ENCODE data around the gene HSP90AB1. TPM values are rescaled to one million over a fixed set of nuclear protein-coding genes. Genes with fewer than 3 reads are reported as not detected.
A peak's percentile ranks its signal among the peaks of the same experiment; 100 is the strongest.

HSP90AB1 gene
- total and polyA plus RNA-seq, 9 of the 15 experiments (the other 6 are each of a cell fraction or from before 2014, with no cell fraction given) = 1,780 to 3,358 (median 2,262) TPM

DNA sequence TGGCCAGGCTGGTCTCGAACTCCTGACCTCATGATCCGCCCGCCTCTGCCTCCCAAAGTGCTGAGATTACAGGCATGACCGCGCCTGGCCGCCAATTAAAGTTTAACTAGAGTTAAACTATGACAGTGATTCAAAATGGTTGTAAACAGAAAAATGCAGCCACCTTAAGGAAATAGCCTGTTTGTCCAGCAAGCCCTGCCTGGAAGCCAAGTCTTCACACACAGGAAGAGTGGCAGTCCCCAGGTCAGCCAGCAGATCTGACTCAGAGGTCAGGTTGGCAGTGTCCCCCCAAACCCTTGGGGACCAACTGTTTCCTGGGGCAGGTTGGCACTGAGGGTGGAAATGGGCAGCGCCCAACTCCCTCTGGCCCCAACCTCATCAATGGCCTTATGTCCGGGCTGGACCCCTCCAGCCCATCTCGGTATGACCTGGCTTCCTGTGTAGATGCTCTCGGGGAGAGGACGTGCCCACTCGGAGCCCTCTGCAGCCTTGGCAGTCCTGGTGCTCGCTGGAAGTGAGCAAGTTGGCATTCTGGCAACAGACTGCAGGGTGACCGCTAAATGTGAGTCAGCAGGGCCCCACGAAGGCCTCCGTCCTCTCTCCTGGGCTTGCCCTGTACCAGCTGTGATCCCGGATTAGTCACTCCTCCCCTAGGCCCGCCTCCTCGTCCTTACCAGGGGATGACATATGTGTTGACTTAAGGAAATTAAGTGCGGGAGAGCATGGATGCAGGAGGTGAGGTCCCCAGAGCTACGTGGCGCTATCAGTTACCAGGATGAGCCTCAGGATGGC is 9.7 kb upstream of the HSP90AB1 start (continued):
- TF ChIP-seq POLR2AphosphoS5 (IDR thresholded peaks at IDR 0.05; ENCODE audit: control insufficient read depth, insufficient read depth, low read depth, low read length) = 0 out of 2 replicates have a peak, but pooled peaks have one; percentile 10

- H3K9ac ChIP-seq (ENCODE audit: insufficient read depth in 1 of 2, low read depth in 2 of 2, low read length in 2 of 2) = peak overlapping the region; percentile 55 to 91
- H2AFZ ChIP-seq (ENCODE audit: low read depth, low read length) = peak overlapping the region; percentile 94
- H3K79me2 ChIP-seq (ENCODE audit: control insufficient read depth, insufficient read depth, low read length) = no peaks in the 10 kb centered on the region
- H3K9me3 ChIP-seq (replicated peaks; ENCODE audit: control insufficient read depth, insufficient read depth, low read depth, low read length) = no peaks in the 10 kb centered on the region
- ATAC-seq = peak; percentile 95
- FAIRE-seq = peak; percentile 37
- in situ Hi-C loops (cut with MboI) (loop anchor here (5.0 kb wide), 1 partner anchor 66 kb away; no protein-coding TSS in a partner anchor), intact Hi-C loops (cut with micrococcal nuclease) (loop anchor here (1.0 to 2.0 kb wide), 4 partner anchors 8 to 142 kb away; no protein-coding TSS in a partner anchor)
- peak overlapping the region; percentile 79 for H3K27ac ChIP-seq (ENCODE audit: extremely low read depth, low read depth, low read length)
- H3K4me2 ChIP-seq (ENCODE audit: insufficient read depth, low read length) = peak overlapping the region; percentile 88
- no peaks in the 10 kb centered on the region for H3K9me1 ChIP-seq (ENCODE audit: control insufficient read depth, insufficient read depth, low read length)
- peak; percentile 90 to 92 (median 90) for DNase-seq (ENCODE audit: extremely low read depth in 1 of 4, low spot score in 3 of 4)
- 2% methylated on average over 42 of the region's 42 CpGs for WGBS (ENCODE audit: insufficient coverage, low coverage, missing lambda C conversion rate)
- H3K4me1 ChIP-seq (replicated peaks in 1 of 2; ENCODE audit: control insufficient read depth in 2 of 2, insufficient read depth in 2 of 2, low read length in 2 of 2) = peaks cover 16 to 26% of the 10 kb centered on the region in 2 experiments; a peak in 4 of 5 replicates
- POLR2A ChIA-PET = interaction anchor here (0.6 to 6.0 kb wide), 7 partner anchors 9 to 609 kb away, joined by 3 to 90 read pairs (median 4); partner anchors contain the start of genes GTPBP2, HSP90AB1 and SLC29A1
- peak overlapping the region; percentile 50 for H3K4me3 ChIP-seq
- CTCF ChIA-PET (ENCODE audit: low intra/inter-chr PET ratio) = interaction anchor here (0.6 to 2.6 kb wide), 6 partner anchors 13 to 513 kb away, joined by 3 to 20 read pairs (median 6); no protein-coding TSS in a partner anchor
- no peaks in the 10 kb centered on the region for H4K20me1 ChIP-seq (replicated peaks; ENCODE audit: control insufficient read depth, insufficient read depth, low read length)
- no TSS peak for BruUV-seq (replicated peaks)
- peaks cover 22% of the 10 kb centered on the region; the same call in 2 of the 3 replicates for H3K36me3 ChIP-seq (ENCODE audit: control insufficient read depth, insufficient read depth, low read length)
- no peaks in the 10 kb centered on the region for H3K27me3 ChIP-seq (ENCODE audit: control insufficient read depth in 2 of 2, insufficient read depth in 2 of 2, low read length in 2 of 2)
- TF ChIP-seq, protein P1, sequence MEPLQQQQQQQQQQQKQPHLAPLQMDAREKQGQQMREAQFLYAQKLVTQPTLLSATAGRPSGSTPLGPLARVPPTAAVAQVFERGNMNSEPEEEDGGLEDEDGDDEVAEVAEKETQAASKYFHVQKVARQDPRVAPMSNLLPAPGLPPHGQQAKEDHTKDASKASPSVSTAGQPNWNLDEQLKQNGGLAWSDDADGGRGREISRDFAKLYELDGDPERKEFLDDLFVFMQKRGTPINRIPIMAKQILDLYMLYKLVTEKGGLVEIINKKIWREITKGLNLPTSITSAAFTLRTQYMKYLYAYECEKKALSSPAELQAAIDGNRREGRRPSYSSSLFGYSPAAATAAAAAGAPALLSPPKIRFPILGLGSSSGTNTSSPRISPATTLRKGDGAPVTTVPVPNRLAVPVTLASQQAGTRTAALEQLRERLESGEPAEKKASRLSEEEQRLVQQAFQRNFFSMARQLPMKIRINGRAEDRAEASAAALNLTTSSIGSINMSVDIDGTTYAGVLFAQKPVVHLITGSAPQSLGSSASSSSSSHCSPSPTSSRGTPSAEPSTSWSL (CRISPR knock-in tag; IDR thresholded peaks at IDR 0.05; ENCODE audit: borderline replicate concordance) = no peak
- peak; percentile 52; the same call in 1 of the 2 replicates for TF ChIP-seq GTF2E2 (tag; IDR thresholded peaks at IDR 0.05)
- no peak for TF ChIP-seq ZNF347 (CRISPR knock-in tag; IDR thresholded peaks at IDR 0.05; ENCODE audit: low read depth)
- TF ChIP-seq, protein P2, sequence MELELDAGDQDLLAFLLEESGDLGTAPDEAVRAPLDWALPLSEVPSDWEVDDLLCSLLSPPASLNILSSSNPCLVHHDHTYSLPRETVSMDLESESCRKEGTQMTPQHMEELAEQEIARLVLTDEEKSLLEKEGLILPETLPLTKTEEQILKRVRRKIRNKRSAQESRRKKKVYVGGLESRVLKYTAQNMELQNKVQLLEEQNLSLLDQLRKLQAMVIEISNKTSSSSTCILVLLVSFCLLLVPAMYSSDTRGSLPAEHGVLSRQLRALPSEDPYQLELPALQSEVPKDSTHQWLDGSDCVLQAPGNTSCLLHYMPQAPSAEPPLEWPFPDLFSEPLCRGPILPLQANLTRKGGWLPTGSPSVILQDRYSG (tag; conservative IDR thresholded peaks at IDR 0.05; ENCODE audit: low read depth) = peak; percentile 76; the same call in 1 of the 2 replicates
- no peak for TF ChIP-seq SETDB1 (IDR thresholded peaks at IDR 0.05; ENCODE audit: low read length)
- 0 out of 2 replicates have a peak, but pooled peaks have one; percentile 70 for TF ChIP-seq ELF2 (CRISPR knock-in tag; IDR thresholded peaks at IDR 0.05)
- peak; percentile 78 to 86 for TF ChIP-seq RAD21 (CRISPR knock-in tag; conservative IDR thresholded peaks at IDR 0.05 in 1 of 2, IDR thresholded peaks at IDR 0.05 in 1 of 2)
- no peak for TF ChIP-seq ZNF282 (CRISPR knock-in tag; IDR thresholded peaks at IDR 0.05)
- peak; percentile 92 for TF ChIP-seq CREM (IDR thresholded peaks at IDR 0.05; ENCODE audit: low read depth)
- TF ChIP-seq ZNF511 (CRISPR knock-in tag; IDR thresholded peaks at IDR 0.05) = 0 out of 2 replicates have a peak, but pooled peaks have one; percentile 79
- TF ChIP-seq SAP30 (IDR thresholded peaks at IDR 0.05; ENCODE audit: borderline replicate concordance, insufficient read depth, low read depth, low read length, poor library complexity, severe bottlenecking) = no peak
- TF ChIP-seq STAG1 (CRISPR knock-in tag; IDR thresholded peaks at IDR 0.05; ENCODE audit: borderline replicate concordance) = no peak
- TF ChIP-seq GTF2F1 (IDR thresholded peaks at IDR 0.05; ENCODE audit: low read depth, low read length) = peak; percentile 69; the same call in 1 of the 2 replicates
Measured at GRCh38 chr6:44237813-44238433, 9.0 kb upstream of the HSP90AB1 start.

Measured in K562 (cell line).